ENCODE data around the gene MGAT4A. TPM values are rescaled to one million over a fixed set of nuclear protein-coding genes. Genes with fewer than 3 reads are reported as not detected.

The MGAT4A gene
- 10 to 100 TPM; 92.9 to 95.2 TPM for total RNA-seq

DNA sequence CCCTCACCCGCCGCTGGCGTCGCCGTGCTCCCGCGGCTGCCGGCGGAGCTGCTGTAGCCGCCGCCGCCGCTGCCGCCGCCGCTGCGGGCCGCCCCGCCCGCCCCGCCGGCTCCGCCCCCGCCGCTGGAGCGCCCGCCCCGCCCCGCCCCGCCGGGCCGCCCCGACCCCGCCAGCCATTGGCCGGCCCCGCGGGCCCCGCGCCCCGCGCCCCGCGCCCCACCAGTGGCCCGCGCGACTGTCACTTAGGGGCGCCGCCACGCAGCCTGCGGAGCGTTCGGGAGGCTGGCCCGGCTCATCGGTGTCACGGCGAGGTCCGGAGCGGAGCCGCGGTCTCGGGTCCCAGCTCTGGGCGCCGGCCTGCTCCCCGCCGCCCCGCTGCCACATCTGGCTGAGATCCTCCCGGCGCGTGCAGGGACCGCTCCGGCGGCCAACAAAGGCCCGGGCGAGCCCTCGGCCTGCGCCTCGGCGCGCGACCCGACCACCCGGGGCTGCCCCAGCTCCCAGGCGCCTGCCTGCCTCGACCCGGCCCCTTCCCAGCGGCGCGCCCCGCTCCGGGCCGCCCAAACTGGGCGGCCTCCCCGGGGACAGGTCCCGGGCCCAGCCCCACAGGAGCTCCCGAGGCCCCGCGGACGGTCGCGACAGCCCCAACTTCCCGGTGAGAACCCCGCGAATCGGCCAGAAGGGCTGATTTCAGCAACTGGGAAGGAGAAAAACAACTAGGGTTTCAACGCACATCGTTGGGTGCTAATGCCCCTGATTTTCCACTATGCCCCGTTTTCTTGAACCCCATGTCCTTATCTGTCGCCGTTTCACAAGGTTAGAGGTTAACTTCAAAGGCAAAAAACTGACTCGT is at the start of gene MGAT4A:
Gene MGAT4A, minus strand, starts transcription at position 92 of the 853 bp plus-strand sequence. CDS start 4,800 bp downstream, outside the sequence.

GRCh38 chr2:98608116-98608961 is 122.6 kb downstream of the MGAT4A start, which contains the start of the genes COA5 and UNC50:
Gene COA5, minus strand, starts transcription at chr2:98608512. Its CDS starts 107 bp downstream, at chr2:98608405.
Gene UNC50, plus strand, starts transcription at chr2:98608589. Its CDS starts 1,171 bp downstream, at chr2:98609760.

Other genes starting within 250 kb of the MGAT4A start
- 10 to 100 TPM; 28.5 to 30.9 TPM for gene COA5, start 122.6 kb downstream of the MGAT4A start, total RNA-seq
- gene UNC50, start 122.5 kb downstream of the MGAT4A start, total RNA-seq = 10 to 100 TPM; 28.4 to 29.8 TPM
- gene CRACDL, start 205.1 kb upstream of the MGAT4A start, total RNA-seq = under 1 TPM; 0.20 to 0.22 TPM

Measured in activated naive CD4-positive, alpha-beta T cell treated with anti-CD3 and anti-CD28 coated beads, Interleukin-2, amount 10 ng/mL, durations not matched to agents 5 hours and 36 hours (primary cell).